Mesendoderm (in vitro differentiated cells): ENCODE results near the gene FRAT1.

Experiments
- DNase-seq: peaks from one replicate; pipeline ENCODE4 v3.0.0; 2013
- H2AK5ac ChIP-seq: 2 replicates; pipeline ENCODE4 v1.6.1; 2013; ENCODE audit warnings: low read length, inconsistent platforms
- H2BK120ac ChIP-seq: 2 replicates; pipeline ENCODE4 v1.6.1; 2013; ENCODE audit warnings: low read depth, mild to moderate bottlenecking, low read length, moderate library complexity, mixed read lengths
- H2BK15ac ChIP-seq: replicated peaks from 2 replicates; pipeline ENCODE4 v1.6.1; 2013; ENCODE audit warnings: low read depth, mild to moderate bottlenecking, moderate library complexity
- H2BK5ac ChIP-seq: 2 replicates; pipeline ENCODE4 v1.6.1; 2013; ENCODE audit warnings: low read length, inconsistent platforms
- H3K18ac ChIP-seq: 2 replicates; pipeline ENCODE4 v1.6.1; 2013; ENCODE audit warnings: mild to moderate bottlenecking, low read length, mixed read lengths
- H3K23ac ChIP-seq: one replicate; pipeline ENCODE4 v1.6.1; 2013; ENCODE audit warnings: low read length
- H3K27ac ChIP-seq: 2 replicates; pipeline ENCODE4 v1.5.1; 2013; ENCODE audit warnings: low read depth, mild to moderate bottlenecking, inconsistent platforms, low read length, moderate library complexity
- H3K27me3 ChIP-seq: 2 replicates; pipeline ENCODE4 v1.6.1; 2013; ENCODE audit warnings: low read length, control low read depth, mild to moderate bottlenecking, inconsistent platforms; ENCODE audit not compliant: insufficient read depth, poor library complexity
- H3K36me3 ChIP-seq: 2 replicates; pipeline ENCODE4 v1.6.1; 2013; ENCODE audit warnings: low read length, inconsistent platforms; ENCODE audit not compliant: control insufficient read depth, insufficient read depth
- H3K4ac ChIP-seq: one replicate; pipeline ENCODE4 v1.6.1; 2013; ENCODE audit warnings: low read depth, mild to moderate bottlenecking, low read length, moderate library complexity
- H3K4me1 ChIP-seq: 2 replicates; pipeline ENCODE4 v1.6.1; 2013; ENCODE audit warnings: low read depth, low read length, inconsistent platforms; ENCODE audit not compliant: control insufficient read depth
- H3K4me2 ChIP-seq: 2 replicates; pipeline ENCODE4 v1.6.1; 2013; ENCODE audit warnings: low read length
- H3K4me3 ChIP-seq: 2 replicates; pipeline ENCODE4 v1.5.1; 2013; ENCODE audit warnings: mild to moderate bottlenecking, low read length
- H3K56ac ChIP-seq: one replicate; pipeline ENCODE4 v1.6.1; 2013; ENCODE audit warnings: low read length
- H3K79me1 ChIP-seq: 2 replicates; pipeline ENCODE4 v1.6.1; 2013; ENCODE audit warnings: low read length, inconsistent platforms
- H3K79me2 ChIP-seq: 2 replicates; pipeline ENCODE4 v1.6.1; 2013; ENCODE audit warnings: mild to moderate bottlenecking, low read length; ENCODE audit not compliant: control insufficient read depth, insufficient read depth
- H3K9ac ChIP-seq: 2 replicates; pipeline ENCODE4 v1.6.1; 2013; ENCODE audit warnings: low read length, inconsistent platforms
- H4K5ac ChIP-seq: one replicate; pipeline ENCODE4 v1.6.1; 2013; ENCODE audit warnings: low read length
- H4K8ac ChIP-seq: one replicate; pipeline ENCODE4 v1.6.1; 2013; ENCODE audit warnings: low read depth, mild to moderate bottlenecking, control low read depth, low read length, moderate library complexity
- WGBS: extraction: QIAGEN DNeasy Blood & Tissue Kit; methylation state at CpG from one replicate; pipeline ENCODE4 v1.1.7; 2013; ENCODE audit warnings: low lambda C conversion rate, missing lambda C conversion rate; ENCODE audit not compliant: insufficient coverage; ENCODE audit errors: extremely low coverage; 5-methylcytosine and 5-hydroxymethylcytosine counted together

The FRAT1 gene

GRCh38 chr10:97334370-97335175, 15.5 kb downstream of the FRAT1 start, which contains the start of gene FRAT2:
Gene FRAT2 (minus strand): TSS chr10:97334729. CDS start chr10:97334572, 157 bp downstream.
- H4K8ac ChIP-seq: no peak within 1 kb of the TSS
- no CpG with 5 or more reads among the region's 103 CpGs for WGBS
- H3K4me2 ChIP-seq: peak within 1 kb of the TSS; percentile 55
- H3K27ac ChIP-seq: peak within 1 kb of the TSS; percentile 72
- no peak within 1 kb of the TSS for H2BK15ac ChIP-seq
- H3K23ac ChIP-seq: peak within 1 kb of the TSS; percentile 25
- H4K5ac ChIP-seq: no peak within 1 kb of the TSS
- peak within 1 kb of the TSS; percentile 89 for H2BK5ac ChIP-seq
- peaks cover 6% of the 10 kb centered on the region for H3K79me2 ChIP-seq
- H3K27me3 ChIP-seq: no peaks in the 10 kb centered on the region
- no peaks in the 10 kb centered on the region for H3K36me3 ChIP-seq
- peak within 1 kb of the TSS; percentile 92 for H3K4ac ChIP-seq
- peak within 1 kb of the TSS; percentile 92 for H3K18ac ChIP-seq
- H3K79me1 ChIP-seq: peaks cover 6% of the 10 kb centered on the region
- peak; percentile 94 for DNase-seq
- H3K56ac ChIP-seq: peak within 1 kb of the TSS; percentile 92
- H2AK5ac ChIP-seq: no peak within 1 kb of the TSS
- peak within 1 kb of the TSS; percentile 88 for H2BK120ac ChIP-seq
- H3K4me3 ChIP-seq: peak within 1 kb of the TSS; percentile 57
- peaks cover 1% of the 10 kb centered on the region for H3K4me1 ChIP-seq
- H3K9ac ChIP-seq: peak within 1 kb of the TSS; percentile 73

- H3K4me3 ChIP-seq: no peak overlapping the region
- DNase-seq: no peak
Measured at GRCh38 chr10:97335188-97335619, 16.1 kb downstream of the FRAT1 start.

GRCh38 chr10:97336006-97336405, 16.9 kb downstream of the FRAT1 start:
- H4K8ac ChIP-seq: no peak overlapping the region
- peaks cover 3% of the 10 kb centered on the region for H3K79me1 ChIP-seq
- no peak overlapping the region for H2BK15ac ChIP-seq
- no peak overlapping the region for H3K56ac ChIP-seq
- no peak overlapping the region for H3K4ac ChIP-seq
- no peaks in the 10 kb centered on the region for H3K36me3 ChIP-seq
- H3K27me3 ChIP-seq: no peaks in the 10 kb centered on the region
- no peak overlapping the region for H4K5ac ChIP-seq
- DNase-seq: no peak
- no peak overlapping the region for H3K9ac ChIP-seq
- no peak overlapping the region for H3K18ac ChIP-seq
- no peak overlapping the region for H2BK5ac ChIP-seq
- H3K79me2 ChIP-seq: peaks cover 6% of the 10 kb centered on the region
- no peak overlapping the region for H3K27ac ChIP-seq
- no peak overlapping the region for H3K4me2 ChIP-seq
- peaks cover 1% of the 10 kb centered on the region for H3K4me1 ChIP-seq
- no peak overlapping the region for H3K4me3 ChIP-seq
- no peak overlapping the region for H2BK120ac ChIP-seq
- H2AK5ac ChIP-seq: no peak overlapping the region
- no CpG with 5 or more reads among the region's 5 CpGs for WGBS
- H3K23ac ChIP-seq: no peak overlapping the region

More at GRCh38 chr10:97335188-97335619, 16.1 kb downstream of the FRAT1 start:
- Histone ChIP-seq H2BK5ac (no peak overlapping the region), H3K36me3 (no peaks in the 10 kb centered on the region), H3K27ac (no peak overlapping the region), H3K56ac (peak overlapping the region; percentile 75), H3K79me2 (peaks cover 6% of the 10 kb centered on the region), H3K4me2 (no peak overlapping the region), H3K27me3 (no peaks in the 10 kb centered on the region), H3K79me1 (peaks cover 4% of the 10 kb centered on the region), H2AK5ac (no peak overlapping the region), H2BK120ac (no peak overlapping the region), H3K4ac (peak overlapping the region; percentile 73), H3K9ac (peak overlapping the region; percentile 53), H3K18ac (peak overlapping the region; percentile 85), H2BK15ac (no peak overlapping the region), H4K5ac (no peak overlapping the region), H4K8ac (no peak overlapping the region), H3K4me1 (peaks cover 1% of the 10 kb centered on the region), H3K23ac (no peak overlapping the region)
- WGBS: no CpG with 5 or more reads among the region's 25 CpGs

GRCh38 chr10:97336446-97336845, 17.4 kb downstream of the FRAT1 start:
- Histone ChIP-seq H2AK5ac (no peak overlapping the region), H3K4ac (no peak overlapping the region), H3K56ac (no peak overlapping the region), H3K18ac (no peak overlapping the region), H3K4me2 (no peak overlapping the region), H2BK5ac (no peak overlapping the region), H4K5ac (no peak overlapping the region), H3K4me3 (no peak overlapping the region), H3K79me2 (peaks cover 6% of the 10 kb centered on the region), H2BK15ac (no peak overlapping the region), H2BK120ac (no peak overlapping the region), H3K79me1 (peaks cover 2% of the 10 kb centered on the region), H3K23ac (no peak overlapping the region), H3K27ac (no peak overlapping the region), H3K4me1 (peaks cover 1% of the 10 kb centered on the region), H3K9ac (no peak overlapping the region), H3K36me3 (no peaks in the 10 kb centered on the region), H4K8ac (no peak overlapping the region), H3K27me3 (no peaks in the 10 kb centered on the region)
- no CpG with 5 or more reads among the region's 5 CpGs for WGBS
- no peak for DNase-seq

- no peak overlapping the region for H2AK5ac ChIP-seq
- no CpG with 5 or more reads among the region's 11 CpGs for WGBS
- H3K56ac ChIP-seq: no peak overlapping the region
- H3K9ac ChIP-seq: no peak overlapping the region
- H2BK5ac ChIP-seq: no peak overlapping the region
- peak; percentile 80 for DNase-seq
- no peaks in the 10 kb centered on the region for H3K36me3 ChIP-seq
- no peak overlapping the region for H3K4ac ChIP-seq
- H3K27me3 ChIP-seq: no peaks in the 10 kb centered on the region
- no peak overlapping the region for H2BK120ac ChIP-seq
- no peaks in the 10 kb centered on the region for H3K79me1 ChIP-seq
- H2BK15ac ChIP-seq: no peak overlapping the region
- H3K23ac ChIP-seq: no peak overlapping the region
- H4K8ac ChIP-seq: no peak overlapping the region
- peak overlapping the region; percentile 22 for H3K27ac ChIP-seq
- H4K5ac ChIP-seq: no peak overlapping the region
- H3K4me3 ChIP-seq: no peak overlapping the region
- H3K18ac ChIP-seq: no peak overlapping the region
- H3K79me2 ChIP-seq: peaks cover 5% of the 10 kb centered on the region
- no peak overlapping the region for H3K4me2 ChIP-seq
- H3K4me1 ChIP-seq: no peaks in the 10 kb centered on the region
Measured at GRCh38 chr10:97336942-97337831, 18.1 kb downstream of the FRAT1 start.
